NCI-H446 (cell line): ENCODE results near the gene YWHAH.
"Not testable (repeated sequence)": the region's sequence is repeated elsewhere in the genome, so short reads cannot be mapped to it uniquely, and the experiment has no call there.

Experiments used
- DNase-seq, 2 experiments: peaks; one replicate each; lab custom pipeline; 2025; lab: John Stamatoyannopoulos, UW

Gene YWHAH

GRCh38 chr22:31951194-31952093 lies 7.1 kb downstream of the YWHAH start:
- DNase-seq = no peak

DNA sequence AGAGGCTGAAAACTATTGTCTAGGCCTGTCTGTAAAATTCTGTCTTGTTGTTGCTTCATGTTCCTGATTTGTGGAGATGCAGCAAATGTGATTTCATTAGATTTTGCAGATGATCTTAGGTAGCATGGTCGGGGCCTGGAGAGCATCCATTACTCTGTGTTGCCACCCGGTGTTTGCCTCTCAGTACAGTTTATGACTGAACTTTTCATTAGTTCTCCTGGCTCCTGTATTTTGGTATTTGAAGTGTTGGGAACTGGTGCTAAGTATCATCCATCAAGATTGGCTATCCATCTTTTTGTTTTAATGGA lies 7.7 kb downstream of the YWHAH start:
- no peak for DNase-seq

GRCh38 chr22:31952472-31952871 lies 8.1 kb downstream of the YWHAH start:
- DNase-seq = no peak

DNA sequence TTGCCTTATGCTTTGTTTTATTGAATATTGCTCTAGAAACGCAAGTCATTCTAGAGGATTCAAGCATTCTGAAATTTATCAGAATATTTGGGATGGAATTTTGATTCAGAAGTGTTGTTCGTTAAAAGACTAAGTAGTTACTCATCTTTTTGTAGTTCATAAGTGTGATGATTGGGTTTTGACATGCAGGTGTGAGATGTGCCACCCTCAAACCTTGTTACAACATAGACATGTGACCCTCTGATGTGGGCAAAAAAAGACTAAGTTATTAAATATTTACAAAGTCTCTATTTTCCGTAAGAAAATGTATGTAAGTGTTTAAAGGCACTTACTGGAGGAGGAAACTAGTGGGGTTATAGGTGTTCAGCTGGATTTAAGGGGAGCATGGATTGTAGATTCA lies 8.9 kb downstream of the YWHAH start:
- DNase-seq = no peak

GRCh38 chr22:31954535-31955523 lies 10.5 kb downstream of the YWHAH start:
- DNase-seq = peak in 1 of 2 experiments; percentile 34

DNA sequence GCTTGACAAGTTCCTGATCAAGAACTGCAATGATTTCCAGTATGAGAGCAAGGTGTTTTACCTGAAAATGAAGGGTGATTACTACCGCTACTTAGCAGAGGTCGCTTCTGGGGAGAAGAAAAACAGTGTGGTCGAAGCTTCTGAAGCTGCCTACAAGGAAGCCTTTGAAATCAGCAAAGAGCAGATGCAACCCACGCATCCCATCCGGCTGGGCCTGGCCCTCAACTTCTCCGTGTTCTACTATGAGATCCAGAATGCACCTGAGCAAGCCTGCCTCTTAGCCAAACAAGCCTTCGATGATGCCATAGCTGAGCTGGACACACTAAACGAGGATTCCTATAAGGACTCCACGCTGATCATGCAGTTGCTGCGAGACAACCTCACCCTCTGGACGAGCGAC lies 12.0 kb downstream of the YWHAH start:
- no peak for DNase-seq

DNA sequence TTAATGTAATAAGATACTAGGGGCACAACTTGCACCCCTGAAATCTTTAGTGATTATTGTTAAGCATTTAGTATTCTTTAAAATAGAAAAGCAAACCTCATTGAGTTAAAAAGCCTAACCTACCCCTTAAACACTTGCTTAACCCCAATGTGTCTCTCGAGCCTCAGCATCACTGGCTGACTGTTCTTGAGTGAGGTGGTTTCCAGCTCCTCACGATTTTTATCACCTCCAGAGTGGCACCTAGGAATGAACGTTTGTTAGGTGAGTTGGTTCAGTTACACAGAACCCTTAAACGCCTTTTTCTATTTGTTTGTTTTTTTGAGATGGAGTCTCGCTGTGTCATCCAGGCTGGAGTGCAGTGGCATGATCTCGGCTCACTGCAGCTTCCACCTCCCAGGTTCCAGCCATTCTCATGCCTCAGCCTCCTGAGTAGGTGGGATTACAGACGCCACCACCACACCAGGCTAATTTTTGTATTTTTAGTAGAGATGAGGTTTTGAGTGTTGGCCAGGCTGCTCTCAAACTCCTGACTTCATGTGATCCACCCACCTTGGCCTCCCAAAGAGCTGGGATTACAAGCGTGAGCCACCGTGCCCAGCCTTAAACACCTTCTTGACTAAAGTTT lies 13.7 kb downstream of the YWHAH start:
- DNase-seq = no peak

DNA sequence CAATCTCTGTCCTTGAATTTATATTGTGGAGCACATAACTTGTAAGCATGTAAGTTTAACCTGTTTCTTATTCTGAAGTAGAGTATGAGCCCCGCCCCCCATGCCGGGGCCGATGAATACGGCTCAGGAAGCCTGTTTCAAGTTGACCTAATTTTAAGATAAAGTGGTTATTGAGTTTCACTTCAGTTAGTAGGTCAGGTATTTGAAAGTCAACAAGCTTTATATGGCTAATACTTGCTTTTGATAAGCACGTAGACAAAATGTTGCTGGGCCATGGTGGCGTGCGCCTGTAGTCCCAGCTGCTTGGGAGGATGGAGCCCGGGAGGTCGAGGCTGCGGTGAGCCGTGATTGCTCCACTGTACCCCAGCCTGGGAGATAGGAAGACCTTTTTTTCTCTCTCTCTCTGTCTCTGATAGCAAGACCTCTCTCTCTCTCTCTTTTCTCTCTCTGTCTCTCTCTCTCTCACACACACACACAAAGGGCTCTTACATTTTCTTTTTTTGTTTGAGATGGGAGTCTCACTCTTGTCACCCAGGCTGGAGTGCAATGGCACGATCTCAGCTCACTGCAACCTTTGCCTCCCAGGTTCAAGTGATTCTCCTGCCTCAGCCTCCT lies 14.4 kb downstream of the YWHAH start:
- DNase-seq = no peak

DNA sequence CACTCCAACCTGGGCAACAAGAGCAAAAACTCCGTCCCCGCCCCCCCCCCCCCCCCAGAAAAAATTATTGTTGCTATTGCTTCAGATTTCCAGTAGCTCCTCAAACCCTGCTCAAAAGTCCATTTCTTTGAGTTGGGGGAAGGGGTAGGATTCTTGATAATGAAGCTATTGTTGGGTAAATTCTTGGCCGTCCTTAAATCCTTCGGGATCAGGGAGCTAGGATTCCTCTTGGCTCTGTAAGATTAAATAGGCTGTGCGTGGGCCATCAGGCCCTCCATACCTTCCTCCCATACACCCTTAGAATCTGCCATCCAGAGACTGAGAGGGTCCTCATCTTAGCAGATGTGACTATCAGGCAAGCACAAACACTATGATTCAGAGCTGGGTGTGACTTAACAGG lies 16.4 kb downstream of the YWHAH start:
- no peak for DNase-seq

GRCh38 chr22:31962387-31963125 lies 18.2 kb downstream of the YWHAH start:
- no peak for DNase-seq

GRCh38 chr22:31968022-31968421 lies 23.7 kb downstream of the YWHAH start:
- no peak for DNase-seq

GRCh38 chr22:31969789-31970489 lies 25.6 kb downstream of the YWHAH start:
- peak; percentile 30 to 38 for DNase-seq

DNA sequence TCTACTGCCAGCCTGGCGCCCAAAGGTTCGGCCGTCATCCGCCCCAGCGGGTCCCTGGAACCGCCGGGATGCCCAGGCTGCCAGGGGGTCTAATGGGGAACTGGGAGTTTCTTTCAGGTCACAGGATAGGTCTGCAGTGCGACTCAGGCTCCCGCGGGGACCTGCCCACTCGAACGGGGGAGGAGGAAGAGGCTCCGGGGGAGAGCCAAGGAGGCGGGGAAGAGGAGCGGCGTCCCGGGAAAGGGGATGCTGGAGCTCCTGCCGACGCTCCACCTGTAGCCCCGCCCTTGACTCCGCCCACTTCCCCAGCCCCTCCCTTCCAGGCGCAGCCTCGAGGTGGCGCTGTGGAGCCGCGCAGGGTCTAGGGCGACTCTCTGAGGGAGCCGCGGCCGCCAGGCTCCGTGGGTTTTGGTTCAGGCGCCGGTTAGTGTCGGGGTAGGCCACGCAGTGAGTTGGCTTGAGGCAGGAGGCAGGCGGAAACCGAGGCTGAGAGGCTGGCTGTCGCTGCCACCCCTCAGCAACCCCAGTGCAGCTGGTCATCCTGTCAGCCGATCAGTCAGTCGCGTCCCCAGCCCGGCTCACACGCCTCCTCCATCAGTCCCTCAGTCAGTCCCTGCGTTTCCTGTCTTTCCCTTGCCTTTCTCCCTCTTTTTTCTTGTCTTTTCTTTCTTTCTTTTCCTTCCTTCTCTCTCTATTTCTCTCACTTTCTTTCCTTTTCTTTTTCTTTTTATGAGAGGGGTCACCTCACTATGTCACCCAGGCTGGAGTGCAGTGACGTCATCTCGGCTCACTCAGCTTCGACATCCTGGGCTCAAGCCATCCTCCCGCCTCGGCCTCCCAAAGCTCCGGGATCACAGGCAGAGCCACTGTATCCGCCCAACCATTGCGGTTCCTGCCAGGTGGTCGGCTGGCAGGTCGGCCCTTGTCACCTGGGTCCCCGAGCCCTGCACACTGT lies 26.4 kb downstream of the YWHAH start:
- peak; percentile 60 to 83 for DNase-seq

- no peak for DNase-seq
Measured at GRCh38 chr22:31972180-31972579, 27.8 kb downstream of the YWHAH start.

DNA sequence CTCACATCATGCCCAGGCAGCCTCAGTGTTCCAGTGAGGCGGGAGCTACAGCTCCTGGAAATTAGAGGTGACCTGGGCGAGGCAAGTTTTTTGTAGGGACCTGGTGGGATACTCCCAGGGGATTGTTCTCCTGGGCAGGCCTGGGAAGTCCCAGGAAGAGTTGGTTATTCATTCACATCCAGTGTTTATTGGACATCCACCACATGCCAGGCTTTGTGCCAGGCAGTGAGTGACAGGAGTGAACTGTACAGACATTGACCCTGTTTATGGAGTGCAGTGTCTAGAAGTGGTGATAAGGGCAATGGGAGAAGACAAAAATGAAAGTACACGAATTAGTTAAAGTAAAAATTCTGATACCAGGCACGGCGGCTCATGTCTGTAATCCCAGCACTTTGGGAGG lies 29.4 kb downstream of the YWHAH start:
- DNase-seq = no peak

DNA sequence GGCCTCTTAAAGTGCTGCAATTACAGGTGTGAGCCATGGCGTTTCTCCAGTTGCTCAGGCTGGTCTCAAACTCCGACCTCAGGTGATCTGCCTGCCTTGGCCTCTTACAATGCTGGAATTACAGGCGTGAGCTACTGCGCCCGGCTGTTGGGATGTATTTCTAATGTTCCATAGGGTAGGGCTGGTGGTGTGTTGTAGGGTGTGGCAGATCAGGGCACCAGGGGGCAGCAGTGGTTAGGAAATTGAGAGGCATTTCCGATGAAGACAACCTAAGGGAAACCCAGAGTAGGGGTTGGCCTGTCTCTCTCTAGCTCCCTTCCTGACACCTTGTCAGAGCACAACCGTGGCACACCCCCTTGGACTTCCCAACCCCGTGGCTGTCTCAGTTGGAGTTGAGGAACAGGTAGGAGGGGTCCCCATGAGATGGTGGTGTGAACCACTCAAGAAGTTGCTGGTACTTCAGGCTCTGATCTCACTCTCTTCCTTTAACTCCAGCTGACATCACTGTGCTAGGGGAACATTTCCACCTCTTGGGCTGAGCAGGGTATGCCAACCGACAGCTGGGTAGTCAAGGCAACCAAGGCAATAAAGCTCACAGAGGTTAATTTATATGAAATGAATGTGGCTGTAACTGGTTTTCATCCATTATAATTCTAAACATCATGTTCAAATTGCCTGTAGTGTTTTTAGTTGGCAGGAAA lies 33.0 kb downstream of the YWHAH start:
- DNase-seq = peak; percentile 47 to 72

GRCh38 chr22:31977939-31978338 lies 33.6 kb downstream of the YWHAH start:
- no peak for DNase-seq

DNA sequence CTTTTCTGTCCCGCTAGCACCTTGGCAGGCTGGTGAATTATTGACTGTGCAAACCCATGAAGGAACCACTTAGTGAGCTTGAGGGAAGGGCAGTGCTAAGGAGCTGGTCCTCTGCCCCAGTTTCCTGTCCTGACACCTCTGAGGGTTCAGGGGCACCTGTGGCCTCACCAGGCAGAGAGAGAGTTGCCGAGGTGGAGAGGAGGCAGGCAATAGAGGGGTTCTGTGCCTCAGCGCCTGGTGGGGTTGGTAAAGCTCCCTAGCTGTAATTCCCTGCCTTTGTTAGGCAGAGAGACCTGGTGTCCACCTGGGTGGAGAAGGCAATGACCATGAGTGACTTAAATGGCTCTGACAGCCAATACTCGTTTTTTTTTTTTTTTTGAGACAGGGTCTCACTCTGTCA lies 36.3 kb downstream of the YWHAH start:
- DNase-seq = no peak

GRCh38 chr22:31981976-31982375 lies 37.6 kb downstream of the YWHAH start:
- DNase-seq = not testable (repeated sequence)
